GM18907 (cell line): ENCODE data around the gene TMEM170A.
A peak's percentile ranks its signal among the peaks of the same experiment; 100 is the strongest.
"Not testable (repeated sequence)": the region's sequence is repeated elsewhere in the genome, so short reads cannot be mapped to it uniquely, and the experiment has no call there.

ENCODE experiments used
- ATAC-seq: cut with Tn5 transposase; IDR thresholded peaks from one replicate; pipeline ENCODE4 v1.9.1; 2021; ENCODE audit warnings: mild to moderate bottlenecking, moderate library complexity; ENCODE audit not compliant: unreplicated experiment

The TMEM170A gene

GRCh38 chr16:75464122-75464918 is at the start of gene TMEM170A:
Gene TMEM170A, minus strand, starts transcription at chr16:75464689. Its CDS starts 89 bp downstream, at chr16:75464600.
- ATAC-seq = peak; percentile 95

- ATAC-seq = no peak
These were observed 42.1 kb upstream of the TMEM170A start for GRCh38 chr16:75506574-75506973.

DNA sequence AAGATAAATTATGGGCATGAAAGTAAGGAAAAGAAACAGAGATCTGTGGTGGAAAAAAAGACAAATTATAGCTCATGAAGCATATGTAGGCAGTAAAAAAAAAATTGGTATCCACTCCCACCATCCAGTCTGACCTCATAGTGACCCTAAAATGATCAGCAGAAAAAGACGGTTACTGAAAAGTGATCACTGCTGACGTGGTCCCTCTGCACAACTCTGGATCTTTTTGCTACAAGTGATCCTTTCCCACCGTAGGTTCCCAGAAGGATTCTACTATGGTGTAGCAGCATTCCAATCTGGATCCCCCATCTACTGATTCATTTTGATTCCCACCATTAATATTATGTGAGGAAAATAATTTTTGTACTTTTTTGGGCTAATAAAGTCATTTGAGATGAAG is 41.6 kb upstream of the TMEM170A start:
- no peak for ATAC-seq

GRCh38 chr16:75503801-75504200 is 39.3 kb upstream of the TMEM170A start:
- ATAC-seq = no peak

DNA sequence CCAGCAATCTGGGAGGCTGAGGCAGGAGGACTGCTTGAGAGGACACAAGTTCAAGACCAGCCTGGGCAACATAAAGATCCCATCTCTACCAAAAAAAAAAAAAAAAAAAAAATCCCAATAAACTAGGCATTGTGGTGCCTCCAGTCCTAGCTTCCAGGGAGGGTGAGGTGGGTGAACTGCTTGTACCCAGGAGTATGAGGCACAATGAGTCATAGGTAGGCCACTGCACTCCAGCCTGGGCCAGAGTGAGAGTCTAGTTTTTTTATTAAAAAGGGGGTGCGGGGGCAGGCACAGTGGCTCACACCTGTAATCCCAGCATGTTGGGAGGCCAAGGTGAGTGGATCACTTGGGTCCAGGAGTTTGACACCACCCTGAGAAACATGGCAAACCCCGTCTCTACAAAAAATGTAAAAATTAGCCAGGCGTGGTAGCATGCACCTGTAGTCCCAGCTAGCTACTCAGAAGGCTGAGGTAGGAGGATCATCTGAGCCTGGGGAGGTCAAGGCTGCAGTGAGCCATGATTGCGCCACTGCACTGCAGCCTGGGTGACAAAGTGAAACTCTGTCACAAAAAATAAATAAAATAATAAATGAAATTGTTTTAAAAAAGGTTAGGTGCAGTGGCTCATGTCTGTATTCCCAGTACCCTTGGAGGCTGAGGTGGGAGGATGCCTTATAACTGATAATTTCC is 38.6 kb upstream of the TMEM170A start:
- ATAC-seq = no peak

GRCh38 chr16:75501820-75502219 is 37.3 kb upstream of the TMEM170A start:
- ATAC-seq = not testable (repeated sequence)

DNA sequence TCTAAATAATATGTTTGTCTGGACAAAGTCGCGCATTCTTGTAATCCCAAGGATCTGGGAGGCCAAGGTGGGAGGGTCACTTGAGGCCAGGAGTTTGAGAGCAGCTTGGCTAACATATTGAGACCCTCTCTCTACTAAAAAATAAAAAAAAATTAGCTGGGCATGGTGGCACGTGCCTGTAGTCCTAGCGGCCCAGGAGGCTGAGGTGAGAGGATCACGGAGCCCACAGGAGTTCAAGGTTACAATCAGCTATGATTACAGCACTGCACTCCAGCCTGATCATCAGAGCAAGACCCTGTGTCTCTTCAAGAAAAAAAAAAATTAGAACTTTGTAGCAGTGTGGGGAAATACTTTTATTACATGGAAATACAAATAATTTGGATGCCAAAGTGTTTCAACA is 36.9 kb upstream of the TMEM170A start:
- no peak for ATAC-seq

GRCh38 chr16:75498605-75499322 is 34.3 kb upstream of the TMEM170A start:
- ATAC-seq = not testable (repeated sequence)

GRCh38 chr16:75497558-75497957 is 33.1 kb upstream of the TMEM170A start:
- no peak for ATAC-seq

GRCh38 chr16:75495076-75495674 is 30.7 kb upstream of the TMEM170A start, which contains the start of gene CHST6:
Gene CHST6, minus strand, starts transcription at chr16:75495441. Its CDS starts 15,613 bp downstream, at chr16:75479828.
- peak; percentile 75 for ATAC-seq

DNA sequence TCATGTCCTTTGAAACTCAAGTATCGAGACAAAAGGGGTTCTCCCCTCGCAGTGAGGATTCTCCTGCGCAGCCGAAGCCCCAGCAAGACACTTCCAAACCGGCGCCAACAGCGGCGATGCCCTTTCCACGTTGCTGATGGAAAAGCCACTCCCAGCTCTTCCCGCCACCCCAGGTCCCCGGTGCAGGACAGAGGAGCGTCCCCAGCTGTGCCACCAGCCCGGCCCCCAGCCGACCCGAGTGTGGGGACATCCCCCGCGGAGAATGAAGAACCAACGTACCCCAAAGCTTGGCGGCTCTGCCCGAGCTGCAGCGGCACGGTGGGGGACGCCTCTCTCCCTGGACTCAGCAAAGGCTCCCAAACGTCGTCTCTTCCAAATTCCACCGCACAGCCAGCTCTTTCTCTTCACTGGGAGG is 30.2 kb upstream of the TMEM170A start:
- peak; percentile 5 for ATAC-seq

- ATAC-seq = no peak
These were observed 29.7 kb upstream of the TMEM170A start for GRCh38 chr16:75494184-75494583.

DNA sequence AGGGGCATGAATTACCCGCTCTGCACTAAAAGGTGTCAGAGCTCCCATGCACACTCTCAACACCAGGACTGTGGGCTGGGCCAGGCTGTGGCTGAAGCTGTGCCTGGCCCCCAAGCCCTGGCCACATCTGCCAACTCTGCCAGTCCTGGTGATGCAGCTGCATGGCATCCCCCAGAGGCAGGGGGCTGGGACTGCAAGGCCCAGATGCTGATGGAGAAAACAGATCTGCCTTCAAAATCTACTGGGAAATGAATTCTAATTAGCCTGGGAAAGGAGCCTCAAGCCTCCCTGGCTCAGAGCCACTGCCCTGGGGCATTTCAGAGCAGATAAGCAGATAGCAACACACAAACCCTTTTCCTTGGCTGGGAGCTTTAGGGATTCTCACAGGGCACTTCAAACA is 27.4 kb upstream of the TMEM170A start:
- peak; percentile 40 for ATAC-seq

DNA sequence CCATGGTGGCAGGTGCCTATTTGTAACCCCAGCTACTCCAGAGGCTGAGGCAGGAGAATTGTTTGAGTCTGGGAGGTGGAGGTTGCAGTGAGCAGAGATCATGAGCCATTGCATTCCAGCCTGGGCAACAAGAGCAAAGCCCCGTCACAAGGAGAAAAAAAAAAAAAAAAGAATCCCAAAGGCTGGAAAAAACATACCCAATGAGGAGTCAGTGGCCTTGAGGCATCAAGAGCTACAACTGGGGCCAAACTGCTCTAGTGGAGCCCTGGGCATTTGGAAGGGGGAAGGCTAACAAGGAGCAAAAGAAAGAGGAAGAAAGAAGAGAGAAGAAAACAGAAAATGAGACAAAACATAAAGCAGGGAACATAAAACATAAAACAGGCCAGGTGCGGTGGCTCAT is 23.8 kb upstream of the TMEM170A start:
- no peak for ATAC-seq

- ATAC-seq = peak; percentile 56
These were observed 22.3 kb upstream of the TMEM170A start for GRCh38 chr16:75486676-75487313.

GRCh38 chr16:75486014-75486675 is 21.7 kb upstream of the TMEM170A start:
- no peak for ATAC-seq

DNA sequence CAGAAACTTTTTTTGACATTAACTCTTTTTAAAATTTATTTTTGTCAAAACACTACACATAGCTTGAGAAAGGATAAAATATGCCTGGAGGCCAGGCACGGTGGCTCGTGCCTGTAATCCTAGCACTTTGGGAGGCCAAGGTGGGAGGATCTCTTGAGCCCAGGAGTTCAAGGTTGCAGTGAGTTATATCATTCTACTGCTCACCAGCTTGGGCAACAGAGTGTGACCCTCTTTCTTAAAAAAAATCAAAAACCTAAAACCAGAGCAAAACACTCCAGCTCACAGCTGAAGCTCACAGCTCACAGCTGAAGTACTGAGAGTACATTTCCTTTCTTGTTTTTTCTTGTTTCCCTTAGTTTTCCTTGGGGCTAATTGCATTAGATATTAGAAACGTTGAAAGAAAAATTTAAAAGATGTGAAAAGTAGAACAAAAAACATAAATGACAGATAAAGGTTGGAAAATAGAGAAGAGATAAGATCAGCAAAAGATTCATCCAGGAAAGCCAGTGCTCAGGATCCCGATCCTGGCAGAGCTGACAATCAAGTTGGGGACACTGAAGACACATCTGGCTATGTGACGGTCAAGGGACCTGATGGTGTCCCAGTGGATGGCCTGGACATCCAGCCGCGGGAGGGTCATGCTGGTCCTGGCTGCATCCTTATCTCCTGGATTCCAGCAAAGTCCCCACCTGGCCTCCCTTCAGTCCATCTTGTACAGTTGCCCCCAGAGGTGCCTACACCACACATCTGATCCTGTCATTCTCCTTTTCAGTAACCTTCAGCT is 20.9 kb upstream of the TMEM170A start:
- ATAC-seq = peak; percentile 38

GRCh38 chr16:75483222-75483621 is 18.7 kb upstream of the TMEM170A start:
- no peak for ATAC-seq
